Activated naive CD4-positive, alpha-beta T cell treated with anti-CD3 and anti-CD28 coated beads, Interleukin-2, amount 50 U/mL, for 16 hours (primary cell): ENCODE results near the gene PJA1.

ENCODE experiments used
- DNase-seq: peaks from one replicate; pipeline ENCODE4 v3.0.0-alpha.2; 2020

The PJA1 gene

DNA sequence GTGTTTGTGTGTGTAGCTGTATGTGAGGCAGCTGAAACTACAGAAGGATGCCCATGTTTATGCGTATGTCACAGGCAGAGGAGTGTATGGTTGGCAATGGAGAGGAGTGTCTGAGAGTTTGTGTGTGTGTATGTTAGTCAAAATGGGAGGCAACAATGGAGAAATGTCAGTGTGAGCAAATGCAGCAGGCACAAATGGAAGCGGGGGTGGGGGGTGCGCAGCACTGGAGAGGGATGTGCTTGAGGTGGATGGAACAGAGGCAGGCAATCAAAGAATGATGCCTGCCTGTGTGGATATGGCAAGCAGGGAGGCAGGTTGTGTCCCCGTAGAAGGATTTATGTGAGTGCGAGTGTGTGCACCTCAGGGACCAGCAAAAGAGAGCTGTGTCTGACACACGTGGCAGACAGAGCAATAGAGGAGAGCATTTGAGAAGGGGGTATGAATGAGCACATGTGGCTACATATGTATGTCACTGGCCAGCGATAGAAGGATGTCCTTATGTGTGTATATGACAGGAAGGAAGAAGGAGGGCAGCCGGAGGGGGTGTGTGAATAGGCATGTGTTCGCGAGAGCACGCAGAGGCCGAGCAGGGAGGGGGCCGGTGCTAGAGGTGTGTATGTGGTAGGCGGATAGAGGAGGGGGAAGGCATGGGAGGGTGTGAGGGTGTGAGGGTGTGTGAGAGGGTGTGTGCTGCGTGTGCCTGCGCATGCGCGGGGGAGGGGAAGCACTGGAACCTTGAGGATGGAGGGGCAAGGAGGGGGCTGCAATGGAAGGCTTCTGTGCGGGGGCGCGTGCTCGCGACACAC lies 1.1 kb downstream of the PJA1 start:
- peak; percentile 40 for DNase-seq

- no peak for DNase-seq
Observed at GRCh38 chrX:69162361-69162865, 2.8 kb downstream of the PJA1 start.

- DNase-seq: no peak
Observed at GRCh38 chrX:69161786-69162349, 3.4 kb downstream of the PJA1 start.

- no peak for DNase-seq
Observed at GRCh38 chrX:69161371-69161770, 3.9 kb downstream of the PJA1 start.

DNA sequence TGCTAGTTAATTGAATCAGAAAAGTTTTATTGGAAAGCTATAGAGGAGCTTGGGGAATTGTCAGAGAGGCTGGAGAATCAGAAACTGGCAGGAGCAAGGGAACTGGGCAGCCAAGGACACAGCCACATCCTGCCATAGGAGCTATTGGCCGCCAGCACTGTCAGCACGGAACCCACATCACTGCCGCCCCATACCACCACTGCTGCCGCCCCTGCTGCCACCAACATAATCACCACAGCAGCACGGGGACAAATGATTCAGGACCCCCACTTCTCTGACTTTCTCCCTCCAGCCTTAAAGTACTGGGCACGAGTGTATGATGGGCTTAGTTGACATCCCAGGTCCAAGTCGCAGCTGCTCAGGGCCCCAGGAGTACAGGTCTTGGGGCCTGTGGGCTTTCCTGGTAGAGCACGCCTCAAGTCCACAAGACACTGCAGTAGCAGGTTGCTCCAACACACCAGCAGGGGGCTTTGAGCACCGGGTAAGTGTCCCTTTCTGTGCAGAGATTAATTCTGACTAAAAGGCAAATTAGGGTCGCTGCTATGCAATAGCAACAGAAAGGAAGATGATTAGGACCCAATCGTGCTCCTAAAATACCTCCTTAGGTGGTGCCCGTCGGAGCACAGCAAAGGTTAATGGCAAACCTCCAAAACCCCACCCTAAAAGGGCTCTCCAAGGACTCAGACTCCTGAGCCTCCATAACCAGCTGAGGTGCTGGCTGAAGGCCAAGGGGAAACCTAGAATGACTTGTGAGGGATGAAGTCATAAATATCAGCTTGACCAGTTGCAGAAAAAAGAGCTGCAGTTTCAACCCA lies 6.9 kb downstream of the PJA1 start:
- peak; percentile 42 for DNase-seq

DNA sequence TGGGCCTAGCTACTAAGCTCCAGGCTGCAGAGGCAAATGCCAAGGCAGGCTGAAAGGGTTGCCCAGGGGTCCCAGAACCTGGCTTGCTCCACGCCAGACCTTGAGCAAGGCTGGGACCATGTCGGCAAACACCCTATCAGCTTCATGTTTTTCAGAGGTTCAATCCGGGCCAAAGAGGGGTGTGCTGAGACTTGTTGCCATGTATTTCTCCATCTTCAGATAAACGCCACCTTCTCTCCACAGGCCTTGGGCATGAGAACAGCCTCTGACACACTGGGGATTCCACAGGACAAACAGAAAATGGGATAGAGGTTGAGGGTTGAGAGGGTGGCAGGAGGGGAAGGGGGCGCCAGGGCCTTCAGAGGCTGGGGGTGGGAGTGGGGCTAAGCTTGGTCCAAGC lies 8.6 kb downstream of the PJA1 start:
- no peak for DNase-seq

DNA sequence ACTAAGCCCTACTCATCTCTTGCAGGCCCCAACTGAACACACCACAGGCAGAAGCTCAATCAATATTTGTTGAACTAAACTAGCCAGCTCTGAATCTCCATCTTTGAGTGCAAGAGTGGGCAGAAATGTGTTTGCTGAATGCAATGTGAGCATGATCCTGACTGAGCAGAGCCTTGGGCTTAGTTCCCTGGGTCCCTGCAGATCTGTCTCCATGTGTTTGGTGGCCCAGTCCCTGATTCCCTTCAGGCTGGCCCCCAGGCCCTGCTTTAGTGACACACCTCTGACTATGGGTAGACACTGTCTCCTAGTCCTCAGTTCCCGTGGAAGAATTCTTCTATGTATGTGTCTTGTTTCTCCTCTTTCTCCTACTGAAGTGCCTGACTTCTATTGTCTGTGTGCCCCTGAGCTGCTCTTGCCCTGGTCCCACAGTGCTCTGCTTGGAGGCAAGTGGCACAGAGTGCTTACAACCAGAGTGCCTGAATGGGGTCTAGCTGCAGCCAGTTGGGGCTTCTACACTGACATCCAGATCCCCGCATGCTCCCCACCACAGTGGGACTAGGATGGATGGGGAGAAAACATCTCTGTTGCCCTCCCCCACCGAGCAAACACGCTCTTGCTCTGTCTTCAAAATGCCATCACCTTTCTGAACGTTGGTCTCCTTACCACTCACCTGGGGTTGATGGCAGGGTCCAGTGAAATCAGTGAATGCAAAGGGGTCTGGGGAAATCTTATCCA lies 9.3 kb downstream of the PJA1 start:
- no peak for DNase-seq

DNA sequence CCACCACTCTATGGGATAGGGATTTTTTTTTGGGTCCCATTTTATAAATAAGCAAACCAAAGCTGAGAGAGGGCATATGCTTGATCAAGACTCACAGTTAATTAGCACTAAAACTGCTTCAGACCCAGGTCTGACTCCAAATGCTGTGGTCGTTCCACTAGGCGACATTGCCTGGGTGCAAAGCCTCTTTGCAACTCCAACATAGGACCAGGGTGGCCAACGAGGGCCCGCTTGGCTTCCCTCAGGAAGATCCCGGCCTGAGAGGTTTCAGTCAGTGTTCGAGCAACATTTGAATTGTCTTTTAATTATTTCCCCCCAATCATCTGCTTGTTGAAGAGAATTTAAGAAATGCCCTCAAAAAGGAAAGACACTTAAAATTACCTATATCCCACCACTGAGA lies 11.2 kb downstream of the PJA1 start:
- no peak for DNase-seq

GRCh38 chrX:69153060-69153730 lies 12.1 kb downstream of the PJA1 start:
- DNase-seq: no peak

GRCh38 chrX:69152417-69152841 lies 12.8 kb downstream of the PJA1 start:
- DNase-seq: no peak

DNA sequence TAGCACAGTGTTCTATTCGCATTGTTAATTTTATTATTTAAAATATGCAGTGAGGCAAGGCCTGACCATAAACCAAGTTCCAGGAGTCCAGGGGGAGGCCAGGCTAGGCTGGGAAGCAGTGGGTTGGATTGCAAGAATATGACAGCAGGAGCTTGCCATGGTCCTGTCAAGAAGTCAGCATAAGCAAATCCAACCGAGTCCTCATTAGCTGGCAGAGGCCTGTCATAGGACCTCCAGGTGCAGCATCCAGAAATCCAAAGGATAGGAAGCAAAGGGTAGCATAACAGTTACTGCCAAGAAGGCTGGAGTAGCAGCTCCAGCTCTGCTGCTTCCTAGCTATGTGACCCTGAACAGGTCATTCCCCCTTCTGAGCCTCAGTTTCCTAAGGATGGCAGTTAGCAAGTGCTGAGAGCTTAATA lies 13.4 kb downstream of the PJA1 start:
- DNase-seq: no peak

DNA sequence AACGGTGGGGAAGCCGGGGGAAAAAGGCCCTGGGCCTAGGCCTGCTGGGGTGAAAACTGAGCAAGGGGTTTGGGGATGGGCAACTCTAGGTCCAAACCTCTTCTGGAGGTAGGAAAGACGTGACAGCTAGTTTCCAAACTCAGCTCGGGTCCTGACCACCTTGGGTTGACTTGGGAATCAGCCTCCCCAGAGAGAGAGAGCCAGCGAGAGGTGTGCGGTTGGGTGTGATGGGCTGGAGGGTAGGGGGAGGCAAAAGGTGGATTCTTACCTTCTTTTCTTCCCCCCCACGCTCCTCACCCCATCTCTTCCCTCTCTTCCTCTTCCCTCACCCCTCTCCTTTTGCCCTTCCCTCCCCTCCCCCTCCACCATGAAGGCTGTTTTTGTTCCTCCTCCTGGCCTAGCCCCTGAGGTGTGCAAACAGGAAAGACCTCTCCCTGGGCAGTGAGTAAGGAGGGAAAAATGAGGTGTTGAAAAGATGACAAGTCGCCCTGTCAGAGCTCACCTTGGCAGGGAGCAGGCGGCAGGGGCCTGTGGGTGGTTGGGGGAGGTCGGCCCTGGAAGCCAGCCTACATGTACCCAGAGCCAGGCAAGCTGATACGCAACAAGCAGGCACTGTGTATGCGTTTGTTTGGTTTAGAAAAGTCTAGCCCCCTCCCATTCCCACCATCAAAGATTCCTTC lies 14.8 kb downstream of the PJA1 start:
- no peak for DNase-seq

DNA sequence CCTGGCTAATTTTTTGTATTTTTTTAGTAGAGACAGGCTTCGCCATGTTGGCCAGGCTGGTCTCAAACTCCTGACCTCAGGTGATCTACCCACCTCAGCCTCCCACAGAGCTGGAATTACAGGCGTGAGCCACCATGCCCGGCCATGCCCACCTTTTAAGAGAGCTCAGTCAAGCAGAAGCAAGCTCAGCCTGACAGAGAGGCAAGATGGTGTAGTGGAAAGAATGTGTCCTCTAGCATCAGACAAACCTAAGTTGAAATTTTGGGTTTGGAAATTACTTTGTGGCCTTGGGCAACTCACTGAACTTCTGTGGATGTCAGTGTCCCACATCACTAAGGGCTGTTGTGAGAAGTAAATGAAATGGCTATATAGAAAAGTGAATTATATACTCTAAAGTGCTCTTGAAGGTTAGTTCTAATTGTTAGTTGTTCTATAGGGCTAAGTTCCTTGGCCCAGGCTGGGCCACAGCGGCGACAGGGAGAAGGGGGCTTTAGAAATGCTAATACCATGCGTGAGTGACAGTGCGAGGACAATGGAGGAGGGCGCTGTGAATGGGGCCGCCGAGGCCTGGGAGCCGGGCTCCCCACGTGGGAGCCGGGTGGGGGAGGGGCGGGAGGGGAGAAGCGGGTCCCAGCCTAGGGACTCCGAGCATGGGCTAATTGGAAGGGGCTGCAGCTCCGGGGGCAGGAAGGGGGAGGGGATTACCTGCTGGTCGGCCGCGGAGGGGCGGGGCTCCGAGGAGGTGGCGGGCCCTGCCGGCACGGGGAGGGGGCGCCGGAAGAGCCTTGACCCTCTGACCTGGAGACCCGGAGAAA lies 15.6 kb downstream of the PJA1 start:
- DNase-seq: no peak

DNA sequence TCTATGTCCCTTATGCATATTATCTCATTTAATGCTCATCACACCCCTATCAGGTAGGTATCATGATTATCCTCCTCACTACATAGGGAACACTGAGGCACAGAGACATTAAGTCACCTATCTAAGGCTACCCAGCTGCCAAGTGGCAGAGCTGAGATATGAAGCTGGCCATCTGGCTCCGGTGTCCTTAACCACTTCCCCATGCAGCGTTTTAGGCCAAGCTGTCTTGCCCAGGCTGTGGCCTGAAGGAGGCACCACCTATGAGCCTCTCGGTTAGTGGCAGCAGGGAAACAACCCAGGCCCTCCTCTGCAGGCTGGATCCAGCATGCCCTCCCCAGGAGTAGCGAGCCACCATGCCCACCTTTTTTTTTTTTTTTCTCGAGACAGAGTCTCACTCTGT lies 16.3 kb downstream of the PJA1 start:
- DNase-seq: no peak

DNA sequence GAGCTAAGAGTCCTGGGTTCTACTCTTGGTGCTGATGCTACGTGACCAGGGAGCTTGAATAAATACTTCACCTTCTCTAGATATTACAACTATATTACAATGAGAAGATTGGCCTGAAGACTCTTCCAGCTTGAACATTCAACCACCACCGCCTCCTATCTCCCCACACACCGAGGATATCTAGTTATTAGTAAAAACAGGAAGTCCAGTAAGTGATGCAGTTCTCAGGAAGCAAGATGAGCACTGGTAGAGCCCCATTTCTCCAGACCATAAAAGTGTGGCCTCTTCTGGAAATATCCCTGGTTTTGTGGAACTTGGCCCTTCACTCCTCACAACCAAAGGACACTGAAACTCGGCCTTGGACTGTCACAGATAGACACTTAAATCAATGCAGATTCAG lies 18.5 kb downstream of the PJA1 start:
- no peak for DNase-seq

DNA sequence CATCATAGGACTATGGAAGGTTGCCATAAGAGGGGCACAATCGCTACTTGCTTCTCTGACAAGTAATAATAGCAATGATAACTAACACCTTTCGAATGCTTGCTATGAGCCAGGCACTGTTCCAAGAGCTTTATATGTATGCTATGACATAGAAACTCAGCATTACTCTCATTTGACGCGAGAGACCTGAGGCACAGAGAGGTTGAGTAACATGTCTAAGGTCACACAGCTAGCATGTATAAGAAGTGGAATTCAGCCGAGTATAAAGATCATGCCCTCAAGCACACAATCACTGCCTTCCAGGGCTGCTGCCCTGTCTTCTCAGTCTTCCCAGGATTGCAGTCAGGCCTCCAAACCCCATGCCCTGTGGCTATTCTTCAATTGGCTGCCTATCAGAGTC lies 19.5 kb downstream of the PJA1 start:
- no peak for DNase-seq

- DNase-seq: no peak
Observed at GRCh38 chrX:69144838-69145680, 20.2 kb downstream of the PJA1 start.

GRCh38 chrX:69143530-69143929 lies 21.7 kb downstream of the PJA1 start:
- no peak for DNase-seq

DNA sequence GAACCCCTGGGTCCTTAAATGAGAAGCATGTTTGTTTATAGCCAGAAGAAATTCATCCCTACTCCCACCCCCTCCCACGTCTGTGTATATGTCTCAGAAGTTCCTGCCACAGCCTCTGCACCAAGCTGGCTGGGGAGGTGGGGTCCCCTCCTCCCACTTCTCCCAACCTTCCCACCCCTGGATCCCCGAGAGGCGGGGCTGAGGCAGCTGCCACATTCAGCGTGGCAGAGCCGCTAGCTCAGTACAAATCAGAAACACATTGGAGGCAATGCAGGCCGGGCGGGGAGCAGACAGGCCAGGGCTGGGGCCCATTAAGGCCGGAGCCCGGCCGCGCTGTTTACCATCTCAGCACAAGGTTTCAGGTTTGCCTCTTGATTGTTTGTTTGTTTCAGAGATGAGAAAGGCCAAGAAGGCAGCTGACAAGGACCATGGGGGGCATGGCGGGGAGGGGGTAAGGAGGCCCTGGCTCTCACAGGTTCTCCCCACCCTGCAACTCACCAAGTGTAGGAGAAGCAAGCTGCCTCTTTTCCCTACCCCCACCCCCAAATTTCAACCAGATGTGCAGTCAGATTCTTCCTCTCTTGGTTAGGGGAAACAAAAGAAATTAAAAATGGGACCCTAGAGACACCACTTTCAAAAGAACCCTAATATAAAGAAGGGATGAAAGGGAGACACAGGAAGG lies 22.3 kb downstream of the PJA1 start:
- DNase-seq: no peak
